GM23248 (cell line): Measurements from ENCODE around the gene CHD9.

Experiments
- EZH2 ChIP-seq: fragments of 200-600 bp; sonication (generic); IDR thresholded peaks from 2 replicates; pipeline ENCODE4 v1.6.1; 2018; ENCODE audit warnings: antibody characterized with exemption, mild to moderate bottlenecking; ENCODE audit not compliant: insufficient read depth, poor library complexity, severe bottlenecking
- EZH2phosphoT487 ChIP-seq: fragments of 200-600 bp; sonication (generic); IDR thresholded peaks from 2 replicates; pipeline ENCODE4 v1.6.1; 2018; ENCODE audit warnings: antibody characterized with exemption, moderate library complexity, mild to moderate bottlenecking, low read depth; ENCODE audit not compliant: insufficient read depth

- no peak for TF ChIP-seq EZH2phosphoT487
- no peak for TF ChIP-seq EZH2
Measured at GRCh38 chr16:53291757-53292392, 237.1 kb downstream of the CHD9 start.
